Sigmoid colon (tissue), 4 donors: ENCODE results near the gene TMCC2.

ENCODE experiments used
- EP300 ChIP-seq, 4 donors: sonication (generic); formaldehyde crosslinking; IDR thresholded peaks; one replicate each; pipeline ENCODE4 v1.6.1; 2017; ENCODE audit warnings: antibody characterized with exemption in 4 of 4
- POLR2AphosphoS5 ChIP-seq, 4 donors: sonication (generic); formaldehyde crosslinking; IDR thresholded peaks; one replicate each; pipeline ENCODE4 v1.6.1; 2017; ENCODE audit warnings: antibody characterized with exemption in 4 of 4

- TF ChIP-seq POLR2AphosphoS5 (IDR thresholded peaks at IDR 0.05) (no peak), EP300 (IDR thresholded peaks at IDR 0.05) (no peak)
Observed at GRCh38 chr1:205239078-205239477, 11.3 kb downstream of the TMCC2 start.
